ENCODE data around the gene PALMD. TPM values are rescaled to one million over a fixed set of nuclear protein-coding genes. Genes with fewer than 3 reads are reported as not detected.

The PALMD gene
- total RNA-seq, 1 donor, result 2.5 TPM

DNA sequence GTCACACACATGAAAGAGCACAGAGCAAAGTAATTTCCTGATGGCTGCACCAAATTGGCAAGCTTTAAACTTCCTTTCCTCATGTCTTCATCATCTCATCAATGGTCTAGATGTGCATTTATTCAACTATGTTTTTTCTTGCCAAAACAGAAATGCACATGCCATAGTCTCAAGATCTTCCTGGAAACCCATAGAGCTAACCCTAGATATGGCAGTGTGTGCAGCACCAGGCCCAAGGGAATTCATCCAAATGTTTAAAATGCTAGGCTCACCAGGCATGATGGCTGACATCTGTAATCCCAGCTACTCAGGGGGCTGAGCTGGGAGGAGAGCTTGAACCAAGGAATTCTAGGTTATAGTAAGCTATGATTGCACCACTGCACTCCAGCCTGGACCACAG, 31.2 kb upstream of the PALMD start:
- TF ChIP-seq, protein P1, sequence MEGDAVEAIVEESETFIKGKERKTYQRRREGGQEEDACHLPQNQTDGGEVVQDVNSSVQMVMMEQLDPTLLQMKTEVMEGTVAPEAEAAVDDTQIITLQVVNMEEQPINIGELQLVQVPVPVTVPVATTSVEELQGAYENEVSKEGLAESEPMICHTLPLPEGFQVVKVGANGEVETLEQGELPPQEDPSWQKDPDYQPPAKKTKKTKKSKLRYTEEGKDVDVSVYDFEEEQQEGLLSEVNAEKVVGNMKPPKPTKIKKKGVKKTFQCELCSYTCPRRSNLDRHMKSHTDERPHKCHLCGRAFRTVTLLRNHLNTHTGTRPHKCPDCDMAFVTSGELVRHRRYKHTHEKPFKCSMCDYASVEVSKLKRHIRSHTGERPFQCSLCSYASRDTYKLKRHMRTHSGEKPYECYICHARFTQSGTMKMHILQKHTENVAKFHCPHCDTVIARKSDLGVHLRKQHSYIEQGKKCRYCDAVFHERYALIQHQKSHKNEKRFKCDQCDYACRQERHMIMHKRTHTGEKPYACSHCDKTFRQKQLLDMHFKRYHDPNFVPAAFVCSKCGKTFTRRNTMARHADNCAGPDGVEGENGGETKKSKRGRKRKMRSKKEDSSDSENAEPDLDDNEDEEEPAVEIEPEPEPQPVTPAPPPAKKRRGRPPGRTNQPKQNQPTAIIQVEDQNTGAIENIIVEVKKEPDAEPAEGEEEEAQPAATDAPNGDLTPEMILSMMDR (IDR thresholded peaks at IDR 0.05; ENCODE audit: extremely low read depth, low read depth, low read length), result no peak
- no peaks in the 10 kb centered on the region for H3K36me3 ChIP-seq (ENCODE audit: insufficient read depth, low read length)
- H4K20me1 ChIP-seq (ENCODE audit: insufficient read depth, low read length), result no peaks in the 10 kb centered on the region
- H3K27me3 ChIP-seq (ENCODE audit: insufficient read depth, low read length), result no peaks in the 10 kb centered on the region
- H3K27ac ChIP-seq (ENCODE audit: low read depth, low read length), result no peak overlapping the region
- peak overlapping the region; percentile 39 for H2AFZ ChIP-seq (ENCODE audit: low read length)
- H3K4me3 ChIP-seq (ENCODE audit: insufficient read depth, low read length), result no peak overlapping the region
- no peaks in the 10 kb centered on the region for H3K79me2 ChIP-seq (ENCODE audit: insufficient read depth, low read length)
- no peaks in the 10 kb centered on the region for H3K9me3 ChIP-seq (ENCODE audit: low read depth, low read length)
- peaks cover 14% of the 10 kb centered on the region for H3K4me1 ChIP-seq (ENCODE audit: insufficient read depth, low read length)
- no peak overlapping the region for H3K4me2 ChIP-seq (ENCODE audit: insufficient read depth, low read length)
- DNase-seq (ENCODE audit: insufficient read length, low spot score, missing footprints), result no peak

DNA sequence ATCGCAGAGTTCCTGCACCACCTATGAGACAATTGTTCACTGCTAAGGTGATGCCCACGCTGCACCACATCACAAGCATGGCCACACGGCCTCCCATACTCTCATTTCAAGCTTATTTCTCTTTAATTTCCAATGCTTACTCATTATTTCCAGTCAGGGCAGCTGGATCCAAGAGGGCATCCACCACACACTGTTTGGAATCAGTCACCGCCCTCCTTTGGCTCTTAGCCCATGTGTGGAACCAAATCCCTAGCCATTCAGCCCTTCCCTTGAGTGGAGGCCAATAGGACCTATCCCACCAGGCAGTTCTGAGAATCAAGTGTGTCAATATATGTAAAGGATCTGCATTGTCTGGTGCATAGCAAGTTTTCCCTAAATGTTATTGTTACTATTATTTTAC, 26.3 kb upstream of the PALMD start:
- Histone ChIP-seq H3K27me3 (ENCODE audit: insufficient read depth, low read length) (no peaks in the 10 kb centered on the region), H3K36me3 (ENCODE audit: insufficient read depth, low read length) (no peaks in the 10 kb centered on the region), H3K4me3 (ENCODE audit: insufficient read depth, low read length) (no peak overlapping the region), H3K4me2 (ENCODE audit: insufficient read depth, low read length) (no peak overlapping the region), H4K20me1 (ENCODE audit: insufficient read depth, low read length) (no peaks in the 10 kb centered on the region), H3K4me1 (ENCODE audit: insufficient read depth, low read length) (peaks cover 11% of the 10 kb centered on the region), H3K27ac (ENCODE audit: low read depth, low read length) (no peak overlapping the region), H3K79me2 (ENCODE audit: insufficient read depth, low read length) (no peaks in the 10 kb centered on the region), H3K9me3 (ENCODE audit: low read depth, low read length) (no peaks in the 10 kb centered on the region), H2AFZ (ENCODE audit: low read length) (no peak overlapping the region)
- TF ChIP-seq, protein P1 (IDR thresholded peaks at IDR 0.05; ENCODE audit: extremely low read depth, low read depth, low read length), result no peak
- DNase-seq (ENCODE audit: insufficient read length, low spot score, missing footprints), result no peak

DNA sequence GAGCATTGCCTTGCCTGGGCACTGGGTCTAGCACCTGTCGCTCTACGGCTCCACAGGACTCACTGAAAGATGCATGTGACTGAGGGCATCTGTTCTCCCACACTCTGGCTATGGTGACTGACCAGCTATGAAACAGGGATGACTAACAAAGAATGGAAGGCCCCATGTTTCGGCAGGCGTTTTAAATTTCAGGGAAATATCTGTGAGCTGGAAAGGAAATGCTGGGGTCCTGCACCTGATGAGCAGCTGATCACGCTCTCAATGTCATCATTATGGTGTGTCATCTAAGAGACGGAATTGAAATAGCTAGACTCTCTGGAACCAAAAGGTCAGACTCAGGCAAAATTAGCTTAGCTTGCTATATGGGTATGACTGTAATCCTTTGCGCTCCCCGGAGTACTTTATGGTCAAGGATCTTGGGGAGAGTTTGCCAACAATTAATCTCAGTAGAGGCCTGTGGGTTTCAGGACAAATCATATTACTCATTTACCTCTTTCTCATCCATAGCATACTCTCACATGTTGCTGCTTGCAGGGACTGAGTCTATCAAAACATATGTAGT, 24.5 kb upstream of the PALMD start:
- H3K27me3 ChIP-seq (ENCODE audit: insufficient read depth, low read length), result no peaks in the 10 kb centered on the region
- peak; percentile 48 for DNase-seq (ENCODE audit: insufficient read length, low spot score, missing footprints)
- H2AFZ ChIP-seq (ENCODE audit: low read length), result peak overlapping the region; percentile 75
- H4K20me1 ChIP-seq (ENCODE audit: insufficient read depth, low read length), result no peaks in the 10 kb centered on the region
- H3K79me2 ChIP-seq (ENCODE audit: insufficient read depth, low read length), result no peaks in the 10 kb centered on the region
- peak overlapping the region; percentile 20 for H3K27ac ChIP-seq (ENCODE audit: low read depth, low read length)
- H3K4me2 ChIP-seq (ENCODE audit: insufficient read depth, low read length), result peak overlapping the region; percentile 44
- H3K36me3 ChIP-seq (ENCODE audit: insufficient read depth, low read length), result no peaks in the 10 kb centered on the region
- TF ChIP-seq, protein P1 (IDR thresholded peaks at IDR 0.05; ENCODE audit: extremely low read depth, low read depth, low read length), result no peak
- no peaks in the 10 kb centered on the region for H3K9me3 ChIP-seq (ENCODE audit: low read depth, low read length)
- H3K4me1 ChIP-seq (ENCODE audit: insufficient read depth, low read length), result peaks cover 8% of the 10 kb centered on the region
- H3K4me3 ChIP-seq (ENCODE audit: insufficient read depth, low read length), result no peak overlapping the region

DNA sequence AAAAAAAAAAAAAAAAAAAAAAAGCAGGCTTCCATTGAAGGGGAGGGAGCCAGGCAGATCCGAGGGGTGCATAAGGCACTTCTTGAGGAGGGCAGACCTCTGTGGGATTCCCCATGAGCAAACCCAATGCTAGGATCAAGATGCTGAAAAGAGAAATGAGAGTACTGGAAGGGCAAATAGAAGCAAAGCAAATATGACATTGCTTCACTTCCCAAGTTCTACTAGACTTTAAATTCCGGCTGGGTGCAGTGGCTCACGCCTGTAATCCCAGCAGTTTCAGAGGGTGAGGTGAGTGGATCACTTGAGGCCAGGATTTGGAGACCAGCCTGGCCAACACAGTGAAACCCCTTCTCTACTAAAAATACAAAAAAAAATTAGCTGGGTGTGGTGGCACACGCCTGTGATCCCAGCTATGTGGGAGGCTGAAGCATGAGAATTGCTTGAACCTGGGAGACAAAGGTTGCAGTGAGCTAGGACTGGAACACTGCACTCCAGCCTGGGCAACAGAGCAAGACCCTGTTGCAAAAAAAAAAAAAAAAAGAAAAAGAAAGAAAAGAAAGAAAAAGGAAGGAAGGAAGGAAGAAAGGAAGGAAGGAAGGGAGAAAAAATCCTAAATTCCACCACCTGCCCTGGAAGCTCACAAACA, 23.1 kb upstream of the PALMD start:
- DNase-seq (ENCODE audit: insufficient read length, low spot score, missing footprints), result no peak
- Histone ChIP-seq H3K4me2 (ENCODE audit: insufficient read depth, low read length) (no peak overlapping the region), H2AFZ (ENCODE audit: low read length) (no peak overlapping the region), H4K20me1 (ENCODE audit: insufficient read depth, low read length) (no peaks in the 10 kb centered on the region), H3K79me2 (ENCODE audit: insufficient read depth, low read length) (no peaks in the 10 kb centered on the region), H3K9me3 (ENCODE audit: low read depth, low read length) (no peaks in the 10 kb centered on the region), H3K4me1 (ENCODE audit: insufficient read depth, low read length) (peaks cover 8% of the 10 kb centered on the region), H3K4me3 (ENCODE audit: insufficient read depth, low read length) (no peak overlapping the region), H3K36me3 (ENCODE audit: insufficient read depth, low read length) (no peaks in the 10 kb centered on the region), H3K27me3 (ENCODE audit: insufficient read depth, low read length) (no peaks in the 10 kb centered on the region), H3K27ac (ENCODE audit: low read depth, low read length) (no peak overlapping the region)
- TF ChIP-seq, protein P1 (IDR thresholded peaks at IDR 0.05; ENCODE audit: extremely low read depth, low read depth, low read length), result no peak

Data from osteoblast (primary cell).